HG03159 (cell line): Measurements from ENCODE around the gene FAM200A.
"Not testable (repeated sequence)": the region's sequence is repeated elsewhere in the genome, so short reads cannot be mapped to it uniquely, and the experiment has no call there.

ENCODE experiments used
- ATAC-seq: cut with Tn5 transposase; IDR thresholded peaks from one replicate; pipeline ENCODE4 v1.9.1; 2021; ENCODE audit warnings: mild to moderate bottlenecking, moderate library complexity; ENCODE audit not compliant: unreplicated experiment

FAM200A gene

DNA sequence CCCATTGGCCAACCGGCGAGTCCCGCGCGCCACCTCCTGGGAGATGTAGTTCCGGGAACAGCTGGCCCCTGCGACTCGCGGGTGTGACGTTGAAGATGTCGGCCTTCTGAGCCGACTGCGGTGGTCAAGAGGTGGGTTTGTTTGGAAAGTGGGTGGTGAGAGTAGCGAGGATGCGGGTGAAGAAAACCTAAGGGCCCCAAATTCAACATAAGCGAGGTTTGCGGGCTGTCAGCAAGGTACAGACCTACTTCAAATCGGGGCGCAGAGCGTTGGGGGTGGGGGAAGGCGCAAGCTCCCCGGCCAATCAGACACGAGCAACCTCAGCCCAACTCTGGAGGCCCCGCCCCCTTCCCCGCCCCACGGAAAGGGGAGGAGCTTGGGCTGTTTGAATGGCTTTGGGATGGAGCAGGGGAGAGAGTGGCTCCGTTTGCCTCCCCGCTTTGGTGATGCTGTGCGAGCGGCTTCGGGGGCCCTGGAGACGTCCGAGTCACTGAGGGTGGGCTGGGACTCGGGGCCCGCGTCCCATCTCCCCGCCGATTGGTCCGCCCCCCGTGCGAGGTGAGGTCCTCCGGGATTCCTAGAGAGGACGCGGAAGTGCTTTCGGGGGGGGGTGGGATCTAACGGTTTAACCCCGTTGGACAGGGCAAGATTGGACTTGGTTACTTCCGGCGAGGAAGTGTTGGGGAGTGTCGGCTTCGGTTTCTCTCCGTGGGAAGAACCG is 47.2 kb downstream of the FAM200A start, which contains the start of gene ZKSCAN5:
Gene ZKSCAN5 (plus strand): TSS at position 60 of the 721 bp plus-strand sequence. CDS start 1,383 bp downstream, outside the sequence.
- ATAC-seq: peak; percentile 76

DNA sequence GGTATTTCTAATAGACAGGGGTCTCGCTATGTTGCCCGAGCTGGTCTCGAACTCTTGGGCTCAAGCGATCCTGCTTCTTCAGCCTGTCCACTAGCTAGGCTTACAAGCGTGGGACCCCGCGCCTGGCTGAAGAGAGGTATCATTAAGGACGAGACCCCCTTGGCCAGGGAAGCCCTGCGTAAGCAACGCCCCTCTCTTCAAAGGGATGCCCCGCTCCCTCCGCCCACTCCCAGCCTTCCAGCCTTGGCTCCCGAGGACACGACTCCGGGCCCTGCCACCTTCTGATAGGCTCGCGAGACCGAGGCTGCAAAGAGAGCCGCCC is 47.7 kb downstream of the FAM200A start:
- no peak for ATAC-seq

DNA sequence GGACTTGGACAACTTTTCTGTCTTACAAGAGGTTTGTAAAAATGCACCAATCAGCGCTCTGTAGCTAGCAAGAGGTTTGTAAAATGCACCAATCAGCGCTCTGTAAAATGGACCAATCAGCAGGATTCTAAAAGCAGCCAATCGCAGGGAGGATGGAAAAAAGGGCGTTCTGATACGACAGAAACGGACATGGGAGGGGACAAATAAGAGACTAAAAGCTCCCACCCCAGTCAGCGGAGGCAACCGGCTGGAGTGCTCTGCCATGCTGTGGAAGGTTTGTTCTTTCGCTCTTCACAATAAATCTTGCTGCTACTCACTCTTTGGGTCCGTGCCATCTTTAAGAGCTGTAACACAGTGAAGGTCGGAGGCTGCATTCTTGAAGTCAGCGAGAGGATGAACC is 50.7 kb downstream of the FAM200A start:
- ATAC-seq: not testable (repeated sequence)

DNA sequence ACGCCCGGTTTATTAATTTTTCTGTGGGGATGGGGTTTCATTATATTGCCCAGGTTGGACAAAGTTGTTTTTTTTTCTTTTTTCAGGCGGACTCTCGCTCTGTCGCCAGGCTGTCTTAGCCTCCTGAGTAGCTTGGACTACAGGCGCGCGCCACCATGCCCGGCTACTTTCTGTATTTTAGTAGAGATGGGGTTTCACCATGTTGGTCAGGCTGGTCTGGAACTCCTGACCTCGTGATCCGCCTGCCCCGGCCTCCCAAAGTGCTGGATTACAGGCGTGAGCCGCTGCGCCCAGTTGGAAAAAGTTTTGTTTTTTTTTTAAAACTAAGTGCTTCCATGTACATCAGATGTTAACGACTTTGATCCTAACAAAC is 51.3 kb downstream of the FAM200A start:
- ATAC-seq: no peak

DNA sequence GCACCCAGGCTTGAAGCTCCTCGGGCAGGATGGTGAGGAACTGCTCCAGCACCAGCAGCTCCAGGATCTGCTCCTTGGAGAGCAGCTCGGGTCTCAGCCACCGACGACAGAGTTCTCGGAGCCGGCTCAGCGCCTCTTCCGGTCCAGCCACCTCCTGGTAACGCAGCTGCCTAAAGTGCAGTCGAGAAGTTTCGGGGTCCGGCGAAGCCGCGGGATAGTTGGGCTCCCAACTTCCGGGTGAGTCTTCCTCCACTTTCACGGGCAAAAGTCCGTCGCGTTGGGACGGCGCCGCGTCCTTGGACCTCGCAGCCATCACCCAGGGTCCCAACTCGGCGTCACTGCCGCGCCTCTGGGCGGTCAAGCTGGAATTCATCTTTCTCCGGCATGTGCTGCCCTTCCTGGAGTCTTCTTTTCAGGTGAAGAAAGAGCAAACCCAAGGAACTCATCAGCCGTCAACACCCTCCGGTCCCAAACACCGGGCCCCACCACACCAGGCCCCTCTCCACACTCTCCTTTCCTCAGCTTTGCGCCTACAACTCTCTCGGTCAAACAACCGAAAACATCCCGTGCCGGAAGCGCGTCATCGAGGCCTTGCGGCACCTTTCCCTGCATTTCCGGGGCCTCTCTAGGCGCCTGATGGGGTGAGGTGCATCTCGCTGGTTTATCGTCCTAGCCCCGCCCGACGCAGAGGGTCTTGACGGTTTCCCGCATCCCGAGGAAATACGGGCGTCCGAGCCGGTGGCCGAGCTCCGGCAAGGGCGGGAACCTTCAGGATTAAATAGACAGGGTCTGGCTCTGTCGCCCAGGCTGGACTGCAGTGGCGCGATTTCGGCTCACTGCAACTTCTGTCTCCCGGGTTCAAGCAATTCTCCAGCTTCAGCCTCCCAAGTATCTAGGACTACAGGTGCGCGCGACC is 51.9 kb downstream of the FAM200A start, which contains the start of gene ZNF394:
Gene ZNF394 (minus strand): TSS at position 561 of the 916 bp plus-strand sequence. CDS start 188 bp downstream, at position 373.
- ATAC-seq: peak; percentile 47

DNA sequence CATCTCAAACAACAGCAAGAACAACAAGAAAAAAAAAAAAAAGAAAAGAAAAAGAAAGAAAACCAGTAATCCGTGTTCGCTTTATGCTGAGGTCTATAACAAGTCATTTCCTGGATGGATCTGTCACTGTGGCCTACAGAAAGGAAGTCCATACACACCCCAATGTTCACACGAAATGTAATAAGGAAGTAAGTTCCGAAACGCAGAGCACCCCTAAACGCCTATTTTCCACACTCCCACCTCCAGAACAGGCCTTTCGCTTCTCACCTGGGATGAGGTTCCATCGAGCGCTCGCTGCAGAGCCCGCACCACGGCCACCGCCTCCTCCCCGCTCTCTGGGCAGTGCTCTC is 52.6 kb downstream of the FAM200A start:
- peak; percentile 20 for ATAC-seq

DNA sequence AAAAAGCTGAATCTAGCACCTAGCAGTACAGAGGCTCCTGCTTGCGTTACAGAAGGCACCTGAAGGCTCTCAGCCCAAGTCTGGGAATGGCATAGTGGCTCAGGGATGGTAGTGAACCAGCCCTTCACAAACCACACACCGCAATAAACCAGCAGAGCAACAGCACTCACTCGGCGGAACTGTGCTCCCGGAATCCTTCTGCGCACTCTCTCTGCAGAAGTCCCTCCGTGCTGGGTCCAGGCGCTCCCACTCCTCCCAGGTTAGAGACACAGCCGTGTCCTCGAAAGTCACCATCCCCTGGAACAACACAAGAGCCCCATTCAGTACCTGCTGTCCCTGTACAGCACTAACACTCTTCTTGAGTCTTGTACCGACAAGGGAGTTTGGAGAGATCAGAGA is 53.4 kb downstream of the FAM200A start:
- ATAC-seq: no peak

DNA sequence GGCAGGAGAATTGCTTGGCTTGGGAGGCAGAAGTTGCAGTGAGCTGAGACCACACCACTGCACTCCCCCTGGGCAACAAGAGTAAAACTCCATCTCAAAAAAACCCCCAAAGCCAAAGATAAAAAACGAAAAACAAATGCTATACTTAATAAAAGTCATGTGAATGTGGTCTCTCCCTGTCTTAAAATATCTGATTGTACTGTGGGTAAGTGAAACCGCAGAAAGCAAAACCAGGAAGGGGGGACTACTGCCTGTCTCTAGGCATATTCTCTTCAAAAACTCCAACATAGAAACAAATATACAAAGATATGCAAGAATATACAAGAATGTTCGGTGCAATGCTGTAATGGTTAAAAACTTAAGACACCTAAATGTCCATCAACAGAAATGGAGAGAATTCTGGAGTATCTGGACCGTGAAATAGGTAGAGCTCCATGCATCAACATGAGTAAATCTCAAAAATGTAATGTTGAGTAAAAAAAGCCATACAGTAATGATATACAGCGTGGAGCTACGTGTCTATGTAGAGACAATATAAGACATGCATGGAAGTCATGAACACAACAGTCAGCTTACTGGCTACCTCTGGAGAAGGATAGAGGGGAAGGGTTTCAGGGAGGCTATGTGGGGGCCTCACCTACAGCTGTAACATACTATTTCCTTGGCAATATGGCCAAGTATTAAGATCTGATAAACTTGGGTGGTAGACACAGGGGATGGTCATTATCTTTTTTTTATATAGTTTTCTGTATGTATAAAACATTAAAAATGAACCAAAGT is 54.0 kb downstream of the FAM200A start:
- no peak for ATAC-seq
